Muscle of leg (tissue), 11 donors: Measurements from ENCODE around the gene YES1. TPM values are rescaled to one million over a fixed set of nuclear protein-coding genes. Genes with fewer than 3 reads are reported as not detected.
A peak's percentile ranks its signal among the peaks of the same experiment; 100 is the strongest.

Experiments
- DNase-seq: peaks from one replicate; pipeline ENCODE4 v3.0.0; 2013
- H3K27ac ChIP-seq: one replicate; pipeline ENCODE4 v1.5.1; 2013; ENCODE audit warnings: mild to moderate bottlenecking, low read length, control low read depth
- H3K27me3 ChIP-seq: one replicate; pipeline ENCODE4 v1.6.1; 2013; ENCODE audit warnings: low read length; ENCODE audit not compliant: control insufficient read depth, insufficient read depth
- H3K36me3 ChIP-seq: one replicate; pipeline ENCODE4 v1.6.1; 2013; ENCODE audit warnings: low read length; ENCODE audit not compliant: control insufficient read depth, insufficient read depth
- H3K4me1 ChIP-seq: one replicate; pipeline ENCODE4 v1.6.1; 2013; ENCODE audit warnings: low read length; ENCODE audit not compliant: control insufficient read depth, insufficient read depth
- H3K4me3 ChIP-seq: one replicate; pipeline ENCODE4 v1.5.1; 2013; ENCODE audit warnings: low read length, control low read depth
- H3K9me3 ChIP-seq: replicated peaks from 2 replicates; pipeline ENCODE4 v1.6.1; 2013; ENCODE audit warnings: low read depth, low read length; ENCODE audit not compliant: control insufficient read depth
- WGBS: methylation state at CpG from one replicate; pipeline ENCODE4 v1.1.5; 2013; ENCODE audit warnings: missing lambda C conversion rate; ENCODE audit not compliant: insufficient coverage; 5-methylcytosine and 5-hydroxymethylcytosine counted together
- polyA plus RNA-seq, 8 donors: library from polyadenylated mRNA; unstranded; fragments of 120-200 nt; gene quantifications; one replicate each; pipeline versions ENCODE4 v1.2.1 to v1.2.3, GENCODE V29; 2013; ENCODE audit warnings: inconsistent platforms in 1 of 8, low replicate concordance in 1 of 8; ENCODE audit not compliant: insufficient read length in 8 of 8, insufficient read depth in 1 of 8
- total RNA-seq: library from RNA; stranded (reverse); fragments of 120-200 nt; gene quantifications from one replicate; pipeline ENCODE4 v1.2.4, GENCODE V29; 2013

The YES1 gene
- total and polyA plus RNA-seq, 9 donors = 36.1 to 70.0 (median 56.6) TPM

- H3K27me3 ChIP-seq = no peaks in the 10 kb centered on the region
- H3K27ac ChIP-seq = no peak overlapping the region
- H3K4me1 ChIP-seq = peaks cover 4% of the 10 kb centered on the region
- no peaks in the 10 kb centered on the region for H3K9me3 ChIP-seq
- no peaks in the 10 kb centered on the region for H3K36me3 ChIP-seq
- WGBS = 67% methylated on average over 1 of the region's 6 CpGs
- no peak overlapping the region for H3K4me3 ChIP-seq
- DNase-seq = no peak
These were observed 14.0 kb upstream of the YES1 start for GRCh38 chr18:825891-826585.

- WGBS = 34% methylated on average over 2 of the region's 2 CpGs
- peak; percentile 69 for DNase-seq
These were observed 12.1 kb upstream of the YES1 start for GRCh38 chr18:824179-824578.

DNA sequence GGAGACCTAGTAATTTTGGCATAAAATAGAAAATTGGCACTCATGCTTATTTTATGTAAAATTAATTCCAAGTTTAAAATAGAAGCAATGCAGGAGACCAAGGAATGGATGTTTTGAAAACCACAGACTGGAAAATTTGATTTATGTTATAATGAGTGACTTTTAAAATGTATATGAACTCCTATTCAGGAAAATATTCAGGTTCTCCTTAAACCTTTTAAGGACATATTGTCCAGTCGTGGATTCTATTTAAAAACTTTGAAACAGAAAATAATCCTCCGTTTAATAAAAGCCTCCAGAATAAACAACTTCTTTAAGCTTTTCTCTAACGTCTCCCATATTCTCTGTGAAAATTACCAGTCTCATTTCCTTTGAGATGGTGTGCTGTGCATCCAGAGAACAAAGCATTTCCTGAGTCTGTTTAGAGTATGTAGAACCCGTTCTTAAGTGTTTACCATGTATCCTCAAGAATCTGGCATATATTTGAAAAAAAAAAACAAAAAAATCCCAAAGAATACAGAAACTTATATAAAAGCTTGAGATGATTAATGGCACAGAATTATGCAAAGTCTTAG lies 8.6 kb upstream of the YES1 start:
- Histone ChIP-seq H3K27me3 (no peaks in the 10 kb centered on the region), H3K36me3 (no peaks in the 10 kb centered on the region)

More at GRCh38 chr18:824179-824578, 12.1 kb upstream of the YES1 start:
- Histone ChIP-seq H3K4me1 (no peaks in the 10 kb centered on the region), H3K27ac (no peak overlapping the region), H3K4me3 (no peak overlapping the region), H3K36me3 (no peaks in the 10 kb centered on the region), H3K9me3 (no peaks in the 10 kb centered on the region), H3K27me3 (no peaks in the 10 kb centered on the region)

DNA sequence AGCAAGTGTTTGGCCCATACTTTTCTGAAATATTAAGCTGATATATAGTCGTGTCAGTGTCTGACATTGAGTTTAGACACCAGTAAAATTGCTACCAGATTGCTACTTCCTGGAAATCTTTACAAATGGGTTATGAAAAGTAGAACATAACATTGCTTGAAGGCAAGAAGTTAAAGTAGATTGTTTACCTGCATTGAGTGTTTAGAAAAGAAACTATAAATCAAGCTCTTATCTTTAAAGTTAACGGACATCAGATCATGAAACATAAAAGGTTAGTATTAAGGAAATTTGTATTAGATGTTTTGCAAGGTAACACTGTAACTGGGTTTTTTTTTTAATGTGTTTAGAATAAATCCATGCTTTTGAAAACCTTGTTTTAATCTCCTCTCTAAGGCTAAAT lies 4.8 kb upstream of the YES1 start:
- Histone ChIP-seq H3K9me3 (no peaks in the 10 kb centered on the region), H3K27me3 (peaks cover 2% of the 10 kb centered on the region), H3K4me1 (peaks cover 6% of the 10 kb centered on the region), H3K4me3 (no peak overlapping the region), H3K27ac (no peak overlapping the region), H3K36me3 (no peaks in the 10 kb centered on the region)
- no peak for DNase-seq
- 17% methylated on average over 1 of the region's 2 CpGs for WGBS

More for the DNA sequence above, 8.6 kb upstream of the YES1 start:
- no peak for DNase-seq
- no CpG with 5 or more reads among the region's 4 CpGs for WGBS
- Histone ChIP-seq H3K4me3 (no peak overlapping the region), H3K9me3 (no peaks in the 10 kb centered on the region), H3K4me1 (no peaks in the 10 kb centered on the region), H3K27ac (no peak overlapping the region)

DNA sequence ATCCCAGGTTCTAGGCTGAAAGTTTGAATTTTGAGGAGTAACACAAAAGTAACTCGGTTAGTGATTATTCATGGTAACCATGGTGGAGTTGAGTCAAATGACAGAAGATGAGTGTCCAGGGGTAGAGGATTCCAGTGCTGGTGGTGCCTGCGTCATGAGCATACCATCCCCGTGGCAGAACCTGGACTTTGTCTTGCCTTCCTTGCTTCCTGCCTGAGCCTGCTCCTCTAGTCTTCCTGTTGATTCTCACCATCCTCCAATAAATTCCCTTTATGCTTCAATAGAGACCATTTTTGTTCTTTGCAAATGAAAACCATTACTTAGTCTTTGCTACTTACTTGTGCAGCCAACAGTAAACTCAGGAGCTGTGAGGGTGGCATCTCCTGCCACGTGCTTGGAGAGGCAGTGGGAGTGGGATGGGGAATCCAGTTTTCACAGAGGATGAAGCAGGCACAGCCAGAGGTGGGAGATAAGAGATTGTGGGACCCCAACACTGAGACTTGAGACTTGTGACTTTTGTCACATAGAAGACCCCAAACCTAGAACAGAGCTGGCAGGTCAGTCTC lies 4.1 kb upstream of the YES1 start:
- Histone ChIP-seq H3K4me3 (no peak overlapping the region), H3K4me1 (peaks cover 6% of the 10 kb centered on the region), H3K36me3 (no peaks in the 10 kb centered on the region), H3K27ac (no peak overlapping the region), H3K9me3 (no peaks in the 10 kb centered on the region), H3K27me3 (peaks cover 2% of the 10 kb centered on the region)
- WGBS = 100% methylated on average over 1 of the region's 4 CpGs
- DNase-seq = no peak

DNA sequence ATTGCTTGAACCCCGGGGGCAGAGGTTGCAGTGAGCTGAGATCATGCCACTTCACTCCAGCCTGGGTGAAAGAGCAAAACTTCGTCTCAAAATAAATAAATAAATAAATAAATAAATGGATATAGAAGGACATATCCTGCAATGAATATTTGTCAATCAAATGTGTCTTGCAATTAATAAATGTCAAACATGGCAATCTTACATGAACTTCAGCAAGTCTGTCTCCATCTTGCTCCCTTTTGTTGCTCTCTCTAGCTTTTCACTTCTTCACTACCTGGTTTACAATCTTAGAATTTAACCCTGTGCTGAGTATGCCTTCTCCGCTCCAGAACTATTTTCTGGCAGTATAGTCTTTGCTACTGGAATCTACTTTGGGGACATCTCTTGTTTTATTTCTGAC lies 3.3 kb upstream of the YES1 start:
- DNase-seq = no peak
- Histone ChIP-seq H3K4me3 (no peak overlapping the region), H3K27ac (no peak overlapping the region), H3K4me1 (peaks cover 6% of the 10 kb centered on the region), H3K9me3 (no peaks in the 10 kb centered on the region), H3K27me3 (peaks cover 2% of the 10 kb centered on the region), H3K36me3 (no peaks in the 10 kb centered on the region)
- WGBS = 88% methylated on average over 1 of the region's 3 CpGs

DNA sequence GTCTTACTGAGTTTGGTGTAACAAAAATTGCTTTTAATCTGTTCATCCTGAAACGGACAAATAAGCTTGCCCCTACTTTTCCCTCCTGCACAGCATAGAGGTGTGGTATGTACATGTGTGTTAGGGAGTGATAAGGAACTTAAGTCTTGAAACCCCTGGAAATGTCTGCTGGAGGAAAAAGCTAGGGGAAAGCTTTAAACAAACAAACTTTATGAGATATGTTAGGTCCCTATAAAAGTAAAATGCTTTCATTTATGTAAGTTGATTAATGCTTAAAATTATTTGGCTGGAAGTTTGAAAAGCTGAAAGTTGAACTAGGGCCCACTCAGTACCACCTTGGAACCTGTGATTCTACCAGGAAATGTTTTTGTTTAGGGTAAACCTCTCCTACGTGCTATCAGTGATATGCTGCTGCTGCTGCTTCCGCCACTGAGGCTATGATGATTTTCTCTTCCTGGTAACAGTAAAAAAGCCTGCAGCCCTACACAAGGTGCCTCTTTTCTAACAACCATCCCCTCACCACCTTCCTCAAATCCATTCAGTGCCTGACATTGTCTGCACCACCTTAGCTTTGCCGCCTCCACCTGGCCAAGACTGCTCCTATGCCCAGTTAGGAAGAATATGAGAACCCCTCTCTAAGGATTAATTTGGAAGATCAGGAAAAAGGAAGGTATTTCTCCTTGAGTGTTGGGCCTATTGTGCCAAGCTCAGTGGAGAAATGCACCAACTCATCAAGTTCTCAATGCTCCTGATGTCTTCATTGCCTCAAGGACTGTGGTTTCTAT lies 2.5 kb upstream of the YES1 start:
- Histone ChIP-seq H3K9me3 (no peaks in the 10 kb centered on the region), H3K4me1 (peaks cover 6% of the 10 kb centered on the region), H3K4me3 (no peak overlapping the region), H3K27me3 (peaks cover 2% of the 10 kb centered on the region), H3K27ac (peak overlapping the region; percentile 1), H3K36me3 (no peaks in the 10 kb centered on the region)
- 53% methylated on average over 2 of the region's 4 CpGs for WGBS
- no peak for DNase-seq

DNA sequence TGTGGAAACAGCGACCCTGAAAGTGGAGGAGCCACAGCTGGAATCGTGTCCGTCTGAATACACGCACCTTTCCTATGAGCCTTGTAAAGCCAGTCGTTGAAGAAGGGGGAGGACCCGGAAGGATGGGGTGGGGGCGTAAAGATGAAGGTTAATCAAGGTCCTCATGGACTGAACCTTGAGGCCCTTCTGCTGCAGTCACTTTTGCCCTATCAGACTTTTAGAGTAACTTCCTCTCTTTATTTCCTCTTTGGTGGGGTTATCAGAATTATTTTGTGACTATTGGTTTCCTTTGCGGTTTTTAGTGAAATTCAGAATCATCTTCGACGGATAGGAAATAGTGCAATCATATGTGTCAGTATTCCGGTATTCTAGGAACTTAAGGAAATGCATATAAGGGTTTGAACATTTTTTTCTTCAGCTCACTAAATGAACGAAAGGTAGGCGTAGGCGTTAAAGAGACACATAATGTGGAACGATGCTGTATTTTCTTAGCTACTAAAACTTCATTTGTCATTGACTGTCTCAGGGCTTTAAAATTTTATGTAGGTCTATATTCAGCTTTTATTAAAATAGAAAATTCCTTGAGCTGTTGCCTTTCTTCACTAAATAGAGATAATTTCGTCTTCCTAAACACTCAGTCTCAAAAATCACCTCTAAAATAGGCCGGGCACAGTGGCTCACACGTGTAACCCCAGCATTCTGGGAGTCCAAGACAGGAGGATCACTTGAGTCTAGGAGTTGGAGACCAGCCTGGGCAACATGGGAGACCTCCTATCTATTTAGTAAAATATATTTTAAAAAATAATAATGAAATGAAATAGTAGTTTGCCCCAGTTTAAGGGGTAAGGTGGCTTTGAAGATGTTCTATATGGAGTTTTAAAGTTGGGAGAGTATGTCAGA lies 1.4 kb upstream of the YES1 start:
- no peaks in the 10 kb centered on the region for H3K9me3 ChIP-seq
- no peaks in the 10 kb centered on the region for H3K36me3 ChIP-seq
- WGBS = 17% methylated on average over 1 of the region's 18 CpGs
- H3K4me1 ChIP-seq = peaks cover 8% of the 10 kb centered on the region
- H3K4me3 ChIP-seq = peak overlapping the region; percentile 99
- H3K27ac ChIP-seq = peak overlapping the region; percentile 99
- H3K27me3 ChIP-seq = peaks cover 2% of the 10 kb centered on the region
- DNase-seq = no peak

GRCh38 chr18:812376-813171 lies 532 bp upstream of the YES1 start:
- WGBS = under 1% methylated on average over 59 of the region's 66 CpGs
- H3K9me3 ChIP-seq = no peaks in the 10 kb centered on the region
- no peaks in the 10 kb centered on the region for H3K36me3 ChIP-seq
- peak overlapping the region; percentile 99 for H3K4me3 ChIP-seq
- peak overlapping the region; percentile 99 for H3K27ac ChIP-seq
- peaks cover 2% of the 10 kb centered on the region for H3K27me3 ChIP-seq
- peak; percentile 94 for DNase-seq
- peaks cover 15% of the 10 kb centered on the region for H3K4me1 ChIP-seq
